Tibial nerve (tissue), 4 donors: ENCODE data around the gene XPO4.

Source experiments
- CTCF ChIP-seq, 5 experiments: fragments of 200-600 bp in 3 of 5; fragments of 450-650 bp in 2 of 5; sonication (generic) in 3 of 5; IDR thresholded peaks; one replicate each; pipeline ENCODE4 v1.5.1; 2016 to 2019; ENCODE audit warnings: antibody characterized with exemption in 5 of 5, mild to moderate bottlenecking in 3 of 5, moderate library complexity in 2 of 5
- EP300 ChIP-seq, 2 donors: sonication (generic); formaldehyde crosslinking; IDR thresholded peaks; one replicate each; pipeline ENCODE4 v1.6.1; 2017; ENCODE audit warnings: antibody characterized with exemption in 2 of 2, mild to moderate bottlenecking in 1 of 2

- TF ChIP-seq CTCF (IDR thresholded peaks at IDR 0.05) (no peak), EP300 (IDR thresholded peaks at IDR 0.05) (no peak)
Measured at GRCh38 chr13:20788312-20788711, 114.2 kb downstream of the XPO4 start.
